B cell (primary cell): Measurements from ENCODE around the gene SNTG2. TPM values are rescaled to one million over a fixed set of nuclear protein-coding genes. Genes with fewer than 3 reads are reported as not detected.

Experiments
- ATAC-seq: fragments of 200-7000 bp; cut with Tn5 transposase; one replicate; pipeline ENCODE4 v1.10.0; 2021; ENCODE audit warnings: low read depth, mild to moderate bottlenecking, moderate number of reproducible peaks, moderate library complexity
- CTCF ChIA-PET: fragments of 350-600 bp; sonication (Branson Sonifier 250); formaldehyde crosslinking; loops from one replicate; lab custom pipeline; 2021; ENCODE audit warnings: antibody characterized with exemption, inconsistent platforms; lab: Charles Lee
- POLR2A ChIA-PET: fragments of 350-600 bp; sonication (Branson Sonifier 250); formaldehyde crosslinking; loops from one replicate; lab custom pipeline; 2021; ENCODE audit warnings: antibody characterized with exemption; lab: Charles Lee
- DNase-seq: peaks from one replicate; pipeline ENCODE4 v3.0.0; 2013
- H2AFZ ChIP-seq: 2 replicates; pipeline ENCODE4 v1.6.1; 2012; ENCODE audit warnings: mild to moderate bottlenecking, low read depth, low read length; ENCODE audit not compliant: insufficient read depth, poor library complexity, severe bottlenecking
- H3K27ac ChIP-seq, 2 donors: 1 replicate in 1 of 2; 2 replicates in 1 of 2; pipeline ENCODE4 v1.5.1; 2012 to 2013; ENCODE audit warnings: low read length in 2 of 2, mild to moderate bottlenecking in 2 of 2, moderate library complexity in 1 of 2
- H3K27me3 ChIP-seq, 4 experiments: fragments of 200-600 bp in 1 of 4; sonication (generic) in 1 of 4; replicated peaks in 1 of 4; 1 replicate in 2 of 4; 2 replicates in 2 of 4; pipeline versions ENCODE4 v1.6.1 to v1.7.0; 2013 to 2016; ENCODE audit warnings: low read length in 3 of 4, mild to moderate bottlenecking in 2 of 4, mixed read lengths in 1 of 4, moderate library complexity in 1 of 4; ENCODE audit not compliant: insufficient read depth in 4 of 4, control insufficient read depth in 3 of 4; ENCODE audit errors: control extremely low read depth in 1 of 4
- H3K36me3 ChIP-seq, 2 experiments: replicated peaks in 1 of 2; 1 replicate in 1 of 2; 2 replicates in 1 of 2; pipeline versions ENCODE4 v1.6.1 to v1.7.1; 2013; ENCODE audit warnings: low read length in 1 of 2; ENCODE audit not compliant: insufficient read depth in 2 of 2, control insufficient read depth in 1 of 2; ENCODE audit errors: control extremely low read depth in 1 of 2, extremely low read depth in 1 of 2
- H3K4me1 ChIP-seq, 2 donors: fragments of 200-600 bp in 1 of 2; sonication (generic) in 1 of 2; 1 replicate in 1 of 2; 2 replicates in 1 of 2; pipeline versions ENCODE4 v1.5.1 to v1.6.1; 2013 to 2017; ENCODE audit warnings: low read length in 2 of 2; ENCODE audit not compliant: control insufficient read depth in 2 of 2, insufficient read depth in 2 of 2
- H3K4me2 ChIP-seq: replicated peaks from 2 replicates; pipeline ENCODE3; 2012; ENCODE audit warnings: mild to moderate bottlenecking, low read depth, low read length; ENCODE audit not compliant: poor library complexity, severe bottlenecking
- H3K4me3 ChIP-seq, 5 experiments: fragments of 200-600 bp in 1 of 5; sonication (generic) in 1 of 5; 1 replicate in 3 of 5; 2 replicates in 2 of 5; pipeline versions ENCODE4 v1.5.1 to v1.7.0; 2011 to 2016; ENCODE audit warnings: low read length in 4 of 5, mild to moderate bottlenecking in 4 of 5, low read depth in 2 of 5, control low read depth in 1 of 5, moderate library complexity in 1 of 5; ENCODE audit not compliant: insufficient read depth in 1 of 5; ENCODE audit errors: control extremely low read depth in 1 of 5, extremely low read depth in 1 of 5
- H3K79me2 ChIP-seq: fragments of 200-600 bp; sonication (generic); one replicate; pipeline ENCODE4 v1.6.0; 2016; ENCODE audit warnings: low read length; ENCODE audit not compliant: control insufficient read depth, insufficient read depth
- H3K9ac ChIP-seq: fragments of 200-600 bp; sonication (generic); 2 replicates; pipeline ENCODE4 v1.6.1; 2017; ENCODE audit warnings: mild to moderate bottlenecking, low read length, moderate library complexity
- H3K9me3 ChIP-seq, 3 donors: one replicate each; pipeline versions ENCODE4 v1.6.1 to v1.7.1; 2013; ENCODE audit warnings: low read length in 2 of 3; ENCODE audit not compliant: control insufficient read depth in 2 of 3, insufficient read depth in 1 of 3; ENCODE audit errors: control extremely low read depth in 1 of 3
- H4K20me1 ChIP-seq: 2 replicates; pipeline ENCODE4 v1.6.0; 2012; ENCODE audit warnings: mild to moderate bottlenecking, low read length; ENCODE audit not compliant: insufficient read depth, control insufficient read depth, poor library complexity, severe bottlenecking
- H3K27ac Mint-ChIP-seq: one replicate; pipeline ENCODE4 v1.8.0; 2021; ENCODE audit warnings: mixed read lengths
- H3K27me3 Mint-ChIP-seq: one replicate; pipeline ENCODE4 v1.8.0; 2021; ENCODE audit warnings: mixed read lengths
- H3K4me1 Mint-ChIP-seq: one replicate; pipeline ENCODE4 v1.8.0; 2021; ENCODE audit warnings: mixed read lengths
- H3K4me3 Mint-ChIP-seq: one replicate; pipeline ENCODE4 v1.8.0; 2021; ENCODE audit warnings: mixed read lengths
- H3K9me3 Mint-ChIP-seq: one replicate; pipeline ENCODE4 v1.8.0; 2022; ENCODE audit warnings: mixed read lengths; ENCODE audit not compliant: insufficient read depth
- CTCF ChIP-seq: fragments of 200-600 bp; IDR thresholded peaks from one replicate; pipeline ENCODE4 v1.8.0; 2022; ENCODE audit warnings: antibody characterized with exemption, mild to moderate bottlenecking
- EZH2 ChIP-seq: IDR thresholded peaks from 2 replicates; pipeline ENCODE4 v1.6.1; 2012; ENCODE audit warnings: borderline replicate concordance, low read depth, mild to moderate bottlenecking, moderate library complexity, low read length; ENCODE audit not compliant: insufficient read depth, poor library complexity, severe bottlenecking
- WGBS: methylation state at CpG from one replicate; pipeline ENCODE4 v1.1.5; 2013; ENCODE audit warnings: missing lambda C conversion rate; ENCODE audit not compliant: insufficient coverage; 5-methylcytosine and 5-hydroxymethylcytosine counted together
- intact Hi-C: fragments of 100-400 bp; cut with micrococcal nuclease; formaldehyde crosslinking; loops from one replicate; pipeline ENCODE4 v1.10.0; 2022
- polyA plus RNA-seq: library from polyadenylated mRNA; depleted of rRNA; stranded (reverse); fragments of >200 nt; gene quantifications from 2 replicates; pipeline ENCODE4 v1.2.3, GENCODE V29; 2012
- total RNA-seq, 2 donors: library from RNA; stranded (reverse); fragments of 120-200 nt in 1 of 2; gene quantifications; 1 replicate in 1 of 2; 2 replicates in 1 of 2; pipeline versions ENCODE4 v1.2.3 to v1.2.4, GENCODE V29; 2013 to 2022

The SNTG2 gene
- total and polyA plus RNA-seq, 2 donors (not counting 1 experiment from before 2014, with no cell fraction given): 2.1 to 2.4 TPM

GRCh38 chr2:1394709-1395408, 444.2 kb downstream of the SNTG2 start:
- intact Hi-C loops: no loop called here

More at GRCh38 chr2:1394709-1395408, 444.2 kb downstream of the SNTG2 start:
- peaks cover 0 to 5% (median 0%) of the 10 kb centered on the region in 4 experiments for H3K27me3 ChIP-seq
- WGBS: 87% methylated on average over 5 of the region's 7 CpGs
- peaks cover 19 to 21% of the 10 kb centered on the region in 2 donors for H3K4me1 ChIP-seq
- H4K20me1 ChIP-seq: no peaks in the 10 kb centered on the region
- Mint-ChIP-seq H3K4me3 (no peak overlapping the region), H3K27me3 (peaks cover 18% of the 10 kb centered on the region), H3K9me3 (no peaks in the 10 kb centered on the region), H3K27ac (no peak overlapping the region), H3K4me1 (peaks cover 11% of the 10 kb centered on the region)
- H3K36me3 ChIP-seq: no peaks in the 10 kb centered on the region
- no peak for ATAC-seq
- CTCF ChIA-PET: no interaction called here
- no peak overlapping the region for H3K27ac ChIP-seq
- no peaks in the 10 kb centered on the region for H3K79me2 ChIP-seq
- H2AFZ ChIP-seq: no peak overlapping the region
- DNase-seq: no peak
- peaks cover 0 to 19% (median 0%) of the 10 kb centered on the region in 3 donors for H3K9me3 ChIP-seq
- H3K4me2 ChIP-seq: no peak overlapping the region
- H3K9ac ChIP-seq: no peak overlapping the region
- H3K4me3 ChIP-seq: no peak overlapping the region
- POLR2A ChIA-PET: no interaction called here
- TF ChIP-seq CTCF (no peak), EZH2 (no peak)
